Ishikawa (cell line): Measurements from ENCODE around the gene CCL15.

Experiments used
- CEBPB ChIP-seq: IDR thresholded peaks from 2 replicates; pipeline ENCODE4 v1.6.1; 2012
- CREB1 ChIP-seq: IDR thresholded peaks from 2 replicates; pipeline ENCODE4 v1.6.1; 2012; ENCODE audit warnings: low read depth
- EGR1 ChIP-seq: IDR thresholded peaks from 2 replicates; pipeline ENCODE4 v1.6.1; 2012
- EP300 ChIP-seq: IDR thresholded peaks from 2 replicates; pipeline ENCODE4 v1.6.1; 2012; ENCODE audit warnings: borderline replicate concordance
- FOXM1 ChIP-seq: IDR thresholded peaks from 2 replicates; pipeline ENCODE4 v1.6.1; 2012; ENCODE audit warnings: low read depth, borderline replicate concordance
- NFIC ChIP-seq: IDR thresholded peaks from 2 replicates; pipeline ENCODE4 v1.6.1; 2012
- RAD21 ChIP-seq: IDR thresholded peaks from 2 replicates; pipeline ENCODE4 v1.6.1; 2012; ENCODE audit warnings: low read depth
- TAF1 ChIP-seq: IDR thresholded peaks from 2 replicates; pipeline ENCODE4 v1.6.1; 2012; ENCODE audit warnings: low read depth, mild to moderate bottlenecking
- TCF12 ChIP-seq: IDR thresholded peaks from 2 replicates; pipeline ENCODE4 v1.6.1; 2012; ENCODE audit warnings: low read depth
- TEAD4 ChIP-seq: IDR thresholded peaks from 2 replicates; pipeline ENCODE4 v1.6.1; 2012
- YY1 ChIP-seq: IDR thresholded peaks from 2 replicates; pipeline ENCODE4 v1.6.1; 2012; ENCODE audit warnings: low read depth
- ZBTB7A ChIP-seq: IDR thresholded peaks from 2 replicates; pipeline ENCODE4 v1.6.1; 2012; ENCODE audit warnings: low read depth
- TF ChIP-seq, protein P1 (sequence below): IDR thresholded peaks from 2 replicates; pipeline ENCODE4 v1.6.1; 2012; ENCODE audit warnings: low read depth, mild to moderate bottlenecking
- TF ChIP-seq, protein P2 (sequence below): IDR thresholded peaks from 2 replicates; pipeline ENCODE4 v1.6.1; 2012
- TF ChIP-seq, protein P3 (sequence below): IDR thresholded peaks from 2 replicates; pipeline ENCODE4 v1.6.1; 2012

The CCL15 gene

DNA sequence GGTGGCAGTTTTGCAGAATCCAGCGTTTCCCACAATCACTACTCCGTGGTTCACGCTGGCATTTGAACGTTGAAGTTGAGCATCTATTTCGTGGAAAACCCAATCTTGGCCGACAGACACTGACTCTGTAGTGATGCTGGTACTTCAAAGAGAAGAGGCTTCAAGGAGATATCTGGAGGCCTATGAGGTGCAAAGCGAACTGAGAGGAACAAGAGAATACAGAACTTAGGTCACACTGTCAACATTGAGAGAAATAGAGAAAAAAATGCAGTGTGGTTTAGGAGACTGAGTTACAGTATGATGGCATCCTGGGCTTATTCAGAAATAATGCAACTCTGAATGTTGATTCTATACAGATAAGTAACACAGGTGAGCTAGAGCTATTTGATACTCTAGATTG is 36.1 kb downstream of the CCL15 start:
- TF ChIP-seq EGR1 (no peak), TEAD4 (no peak)

DNA sequence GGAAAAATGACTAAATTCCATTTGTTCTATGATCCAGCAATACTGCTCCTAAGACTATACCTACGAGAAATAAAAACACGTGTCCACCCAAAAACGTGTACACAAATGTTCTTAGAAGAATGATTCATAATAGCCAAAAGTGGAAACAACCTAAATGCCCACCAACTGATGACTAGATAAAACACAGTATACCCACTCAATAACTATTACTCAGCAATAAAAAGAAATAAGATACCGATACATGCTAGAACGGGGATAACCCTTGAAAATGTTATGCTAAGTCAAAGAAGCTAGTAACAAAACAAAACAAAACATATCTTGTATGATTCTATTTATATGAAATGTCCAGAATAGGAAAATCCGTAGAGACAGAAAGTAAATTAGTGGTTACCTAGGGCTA is 37.7 kb downstream of the CCL15 start:
- TF ChIP-seq NFIC (no peak), TCF12 (no peak), YY1 (no peak), RAD21 (no peak), ZBTB7A (no peak), CEBPB (no peak), EGR1 (no peak), EP300 (no peak), TEAD4 (no peak), FOXM1 (no peak), CREB1 (no peak)
- TF ChIP-seq, protein P1, sequence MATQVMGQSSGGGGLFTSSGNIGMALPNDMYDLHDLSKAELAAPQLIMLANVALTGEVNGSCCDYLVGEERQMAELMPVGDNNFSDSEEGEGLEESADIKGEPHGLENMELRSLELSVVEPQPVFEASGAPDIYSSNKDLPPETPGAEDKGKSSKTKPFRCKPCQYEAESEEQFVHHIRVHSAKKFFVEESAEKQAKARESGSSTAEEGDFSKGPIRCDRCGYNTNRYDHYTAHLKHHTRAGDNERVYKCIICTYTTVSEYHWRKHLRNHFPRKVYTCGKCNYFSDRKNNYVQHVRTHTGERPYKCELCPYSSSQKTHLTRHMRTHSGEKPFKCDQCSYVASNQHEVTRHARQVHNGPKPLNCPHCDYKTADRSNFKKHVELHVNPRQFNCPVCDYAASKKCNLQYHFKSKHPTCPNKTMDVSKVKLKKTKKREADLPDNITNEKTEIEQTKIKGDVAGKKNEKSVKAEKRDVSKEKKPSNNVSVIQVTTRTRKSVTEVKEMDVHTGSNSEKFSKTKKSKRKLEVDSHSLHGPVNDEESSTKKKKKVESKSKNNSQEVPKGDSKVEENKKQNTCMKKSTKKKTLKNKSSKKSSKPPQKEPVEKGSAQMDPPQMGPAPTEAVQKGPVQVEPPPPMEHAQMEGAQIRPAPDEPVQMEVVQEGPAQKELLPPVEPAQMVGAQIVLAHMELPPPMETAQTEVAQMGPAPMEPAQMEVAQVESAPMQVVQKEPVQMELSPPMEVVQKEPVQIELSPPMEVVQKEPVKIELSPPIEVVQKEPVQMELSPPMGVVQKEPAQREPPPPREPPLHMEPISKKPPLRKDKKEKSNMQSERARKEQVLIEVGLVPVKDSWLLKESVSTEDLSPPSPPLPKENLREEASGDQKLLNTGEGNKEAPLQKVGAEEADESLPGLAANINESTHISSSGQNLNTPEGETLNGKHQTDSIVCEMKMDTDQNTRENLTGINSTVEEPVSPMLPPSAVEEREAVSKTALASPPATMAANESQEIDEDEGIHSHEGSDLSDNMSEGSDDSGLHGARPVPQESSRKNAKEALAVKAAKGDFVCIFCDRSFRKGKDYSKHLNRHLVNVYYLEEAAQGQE = no peak
- TF ChIP-seq, protein P2, sequence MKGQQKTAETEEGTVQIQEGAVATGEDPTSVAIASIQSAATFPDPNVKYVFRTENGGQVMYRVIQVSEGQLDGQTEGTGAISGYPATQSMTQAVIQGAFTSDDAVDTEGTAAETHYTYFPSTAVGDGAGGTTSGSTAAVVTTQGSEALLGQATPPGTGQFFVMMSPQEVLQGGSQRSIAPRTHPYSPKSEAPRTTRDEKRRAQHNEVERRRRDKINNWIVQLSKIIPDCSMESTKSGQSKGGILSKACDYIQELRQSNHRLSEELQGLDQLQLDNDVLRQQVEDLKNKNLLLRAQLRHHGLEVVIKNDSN = no peak
- TF ChIP-seq, protein P3, sequence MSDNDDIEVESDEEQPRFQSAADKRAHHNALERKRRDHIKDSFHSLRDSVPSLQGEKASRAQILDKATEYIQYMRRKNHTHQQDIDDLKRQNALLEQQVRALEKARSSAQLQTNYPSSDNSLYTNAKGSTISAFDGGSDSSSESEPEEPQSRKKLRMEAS = no peak

DNA sequence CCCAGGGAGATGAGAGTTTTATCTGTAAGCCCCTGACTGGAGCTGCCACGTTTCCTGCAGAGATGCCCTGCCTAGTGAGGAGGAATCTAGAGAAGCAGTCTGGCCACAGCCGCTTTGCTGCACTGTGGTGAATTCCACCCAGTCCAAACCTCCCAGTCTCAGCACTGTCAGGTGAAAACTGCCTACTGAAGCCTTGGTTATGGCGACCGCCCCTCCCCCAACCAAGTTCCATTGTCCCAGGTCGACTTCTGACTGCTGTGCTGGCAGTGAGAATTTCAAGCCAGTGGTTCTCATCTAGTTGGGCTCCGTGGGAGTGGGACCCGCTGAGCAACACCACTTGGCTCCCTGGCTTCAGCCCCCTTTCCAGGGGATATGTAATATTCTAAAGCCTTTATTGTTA is 47.6 kb downstream of the CCL15 start:
- TF ChIP-seq TEAD4 = no peak
- TF ChIP-seq EGR1 = no peak
- no peak for TF ChIP-seq YY1
- TF ChIP-seq ZBTB7A = no peak
- no peak for TF ChIP-seq CREB1
- no peak for TF ChIP-seq RAD21
- TF ChIP-seq, protein P3 = no peak
- no peak for TF ChIP-seq FOXM1
- TF ChIP-seq, protein P1 = no peak
- TF ChIP-seq TAF1 = no peak
- no peak for TF ChIP-seq CEBPB
- TF ChIP-seq TCF12 = no peak
- TF ChIP-seq, protein P2 = no peak
- no peak for TF ChIP-seq EP300
- TF ChIP-seq NFIC = no peak

DNA sequence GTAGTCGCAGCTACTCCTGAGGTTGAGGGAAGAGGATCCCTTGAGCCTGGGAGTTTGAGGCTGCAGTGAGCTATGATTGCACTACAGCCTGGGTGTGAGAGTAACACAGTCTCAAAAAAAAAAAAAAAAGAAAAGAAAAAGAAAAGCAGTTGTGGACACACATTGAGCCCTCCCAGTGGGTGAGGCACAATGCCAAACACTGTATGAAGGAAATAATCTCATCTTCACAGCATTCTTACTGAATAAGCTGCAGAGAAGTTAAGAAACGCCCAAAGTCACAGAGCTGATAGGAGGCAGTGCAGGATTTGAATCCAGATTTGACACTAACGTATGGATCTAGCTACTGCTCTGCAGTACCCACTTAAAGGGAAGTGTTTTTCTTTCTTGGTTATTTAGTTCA is 52.0 kb downstream of the CCL15 start:
- TF ChIP-seq TCF12 (no peak), RAD21 (no peak), EP300 (no peak), TAF1 (no peak), YY1 (no peak), FOXM1 (no peak), ZBTB7A (no peak), NFIC (no peak), CEBPB (no peak), EGR1 (no peak), CREB1 (no peak), TEAD4 (no peak)
- TF ChIP-seq, protein P1 = no peak
- TF ChIP-seq, protein P3 = no peak
- TF ChIP-seq, protein P2 = no peak
